ENCODE data around the gene PIGK.

The PIGK gene

DNA sequence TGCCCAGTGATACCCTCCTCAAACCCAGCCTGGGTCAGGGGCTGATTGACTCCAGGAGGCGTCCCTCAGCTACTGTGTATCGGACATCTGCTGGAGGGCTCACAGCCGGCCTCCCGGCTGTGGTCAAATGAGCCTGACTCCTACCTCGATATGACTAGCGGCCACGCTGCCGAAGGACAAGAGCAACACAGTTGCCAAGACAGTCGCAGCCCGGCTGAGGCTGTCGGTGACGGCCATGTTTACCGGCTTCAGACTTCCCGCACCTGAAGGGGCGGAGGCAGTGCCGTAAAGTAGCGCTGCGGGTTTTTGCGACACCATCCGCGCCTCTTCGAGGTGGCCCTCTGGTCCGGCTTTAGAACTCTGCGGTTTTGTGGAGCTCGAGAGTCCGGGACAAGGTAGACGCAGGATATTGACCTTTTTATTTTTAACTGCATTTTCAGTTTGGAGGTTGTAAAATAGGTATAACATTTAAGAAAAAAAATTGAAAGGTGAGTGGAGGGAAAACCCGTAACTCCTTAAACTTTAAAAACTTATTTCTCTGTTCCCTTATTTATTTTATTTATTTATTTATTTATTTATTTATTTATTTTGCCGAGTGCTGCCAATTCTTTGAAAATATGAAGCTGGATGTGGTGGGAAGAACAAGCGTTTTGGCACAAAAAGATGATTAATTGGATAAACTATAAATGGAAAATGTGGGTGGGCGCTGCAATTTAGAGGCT lies at the start of gene PIGK:
Gene PIGK (minus strand): TSS at position 265 of the 722 bp plus-strand sequence. CDS start 28 bp downstream, at position 237.
- Mint-ChIP-seq H3K4me3 (peak within 1 kb of the TSS; percentile 86), H3K27ac (peak within 1 kb of the TSS; percentile 90), H3K36me3 (ENCODE audit: low read depth) (peaks cover 6% of the 10 kb centered on the region), H3K4me1 (ENCODE audit: low read depth) (peaks cover 25% of the 10 kb centered on the region), H3K9me3 (peaks cover under 1% of the 10 kb centered on the region), H3K27me3 (no peaks in the 10 kb centered on the region)
- intact Hi-C loops (cut with micrococcal nuclease) = loop anchor here (2.0 kb wide), 1 partner anchor 463 kb away; the partner anchor contains the start of gene ZZZ3

DNA sequence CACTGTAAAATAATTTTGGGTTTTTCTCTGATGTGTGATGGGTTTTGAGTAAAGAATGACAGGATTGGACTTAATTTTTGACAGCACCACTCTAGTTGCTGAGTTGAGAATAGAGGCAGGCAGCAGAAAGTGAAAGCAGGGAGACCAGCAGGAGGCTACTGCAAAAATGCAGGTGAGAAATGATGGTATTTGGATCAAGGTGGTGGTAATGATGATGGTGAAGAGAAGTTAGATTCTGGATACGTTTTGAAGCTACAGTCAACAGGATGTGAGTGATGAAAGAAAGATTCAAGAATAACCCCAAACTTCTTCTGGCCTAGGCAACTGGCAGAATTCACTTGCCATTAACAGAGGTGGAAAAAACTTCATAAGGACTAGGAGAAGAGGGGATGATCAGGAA lies 47.8 kb upstream of the PIGK start:
- H3K27ac Mint-ChIP-seq = no peak overlapping the region
- no peaks in the 10 kb centered on the region for H3K36me3 Mint-ChIP-seq (ENCODE audit: low read depth)
- no peaks in the 10 kb centered on the region for H3K9me3 Mint-ChIP-seq
- intact Hi-C loops (cut with micrococcal nuclease) = no loop called here
- peaks cover 10% of the 10 kb centered on the region for H3K27me3 Mint-ChIP-seq
- no peak overlapping the region for H3K4me3 Mint-ChIP-seq
- peaks cover 9% of the 10 kb centered on the region for H3K4me1 Mint-ChIP-seq (ENCODE audit: low read depth)

DNA sequence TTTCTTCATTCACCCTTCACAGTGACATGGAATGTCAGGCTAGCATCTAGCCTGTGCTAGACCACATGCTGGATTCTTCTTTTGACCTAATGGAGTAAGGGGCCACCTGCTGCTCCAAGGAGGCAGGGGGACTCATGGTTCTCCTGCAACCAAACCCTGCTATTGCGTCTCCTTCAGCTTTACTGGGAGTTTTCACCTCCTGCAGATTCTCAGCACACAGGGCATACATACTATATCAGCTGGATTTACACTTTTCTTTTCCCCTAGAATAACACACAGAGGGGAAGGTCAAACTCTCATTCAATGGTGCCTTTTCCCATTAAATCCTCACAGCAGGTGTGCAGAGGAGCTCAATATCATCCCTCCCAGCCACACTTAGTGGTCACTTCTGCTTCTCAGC lies 46.0 kb upstream of the PIGK start:
- no peak overlapping the region for H3K4me3 Mint-ChIP-seq
- intact Hi-C loops (cut with micrococcal nuclease) = no loop called here
- no peaks in the 10 kb centered on the region for H3K36me3 Mint-ChIP-seq (ENCODE audit: low read depth)
- H3K9me3 Mint-ChIP-seq = no peaks in the 10 kb centered on the region
- H3K27me3 Mint-ChIP-seq = peaks cover 9% of the 10 kb centered on the region
- H3K4me1 Mint-ChIP-seq (ENCODE audit: low read depth) = no peaks in the 10 kb centered on the region
- no peak overlapping the region for H3K27ac Mint-ChIP-seq

- H3K9me3 Mint-ChIP-seq = no peaks in the 10 kb centered on the region
- intact Hi-C loops (cut with micrococcal nuclease) = no loop called here
- H3K27ac Mint-ChIP-seq = no peak overlapping the region
- peaks cover 3% of the 10 kb centered on the region for H3K27me3 Mint-ChIP-seq
- H3K4me1 Mint-ChIP-seq (ENCODE audit: low read depth) = no peaks in the 10 kb centered on the region
- no peak overlapping the region for H3K4me3 Mint-ChIP-seq
- no peaks in the 10 kb centered on the region for H3K36me3 Mint-ChIP-seq (ENCODE audit: low read depth)
Measured at GRCh38 chr1:77263708-77264107, 44.5 kb upstream of the PIGK start.

GRCh38 chr1:77253211-77253610 lies 34.0 kb upstream of the PIGK start:
- intact Hi-C loops (cut with micrococcal nuclease) = no loop called here
- Mint-ChIP-seq H3K27ac (no peak overlapping the region), H3K9me3 (peaks cover 64% of the 10 kb centered on the region), H3K4me3 (no peak overlapping the region), H3K4me1 (ENCODE audit: low read depth) (no peaks in the 10 kb centered on the region), H3K36me3 (ENCODE audit: low read depth) (peaks cover 7% of the 10 kb centered on the region), H3K27me3 (no peaks in the 10 kb centered on the region)

GRCh38 chr1:77250126-77250525 lies 30.9 kb upstream of the PIGK start:
- intact Hi-C loops (cut with micrococcal nuclease) = no loop called here
- no peak overlapping the region for H3K27ac Mint-ChIP-seq
- H3K9me3 Mint-ChIP-seq = peaks cover 72% of the 10 kb centered on the region
- H3K36me3 Mint-ChIP-seq (ENCODE audit: low read depth) = peaks cover 7% of the 10 kb centered on the region
- H3K4me1 Mint-ChIP-seq (ENCODE audit: low read depth) = no peaks in the 10 kb centered on the region
- H3K27me3 Mint-ChIP-seq = no peaks in the 10 kb centered on the region
- no peak overlapping the region for H3K4me3 Mint-ChIP-seq

- intact Hi-C loops (cut with micrococcal nuclease) = no loop called here
- Mint-ChIP-seq H3K36me3 (ENCODE audit: low read depth) (peaks cover 7% of the 10 kb centered on the region), H3K4me1 (ENCODE audit: low read depth) (no peaks in the 10 kb centered on the region), H3K9me3 (peaks cover 59% of the 10 kb centered on the region), H3K4me3 (no peak overlapping the region), H3K27me3 (no peaks in the 10 kb centered on the region), H3K27ac (no peak overlapping the region)
Measured at GRCh38 chr1:77245830-77246229, 26.6 kb upstream of the PIGK start.

GRCh38 chr1:77239311-77239710 lies 20.1 kb upstream of the PIGK start:
- Mint-ChIP-seq H3K36me3 (ENCODE audit: low read depth) (no peaks in the 10 kb centered on the region), H3K9me3 (peaks cover 23% of the 10 kb centered on the region), H3K4me1 (ENCODE audit: low read depth) (peaks cover 19% of the 10 kb centered on the region), H3K27ac (no peak overlapping the region), H3K4me3 (no peak overlapping the region), H3K27me3 (no peaks in the 10 kb centered on the region)
- intact Hi-C loops (cut with micrococcal nuclease) = no loop called here

GRCh38 chr1:77238462-77238861 lies 19.2 kb upstream of the PIGK start:
- Mint-ChIP-seq H3K27me3 (no peaks in the 10 kb centered on the region), H3K36me3 (ENCODE audit: low read depth) (no peaks in the 10 kb centered on the region), H3K4me1 (ENCODE audit: low read depth) (peaks cover 19% of the 10 kb centered on the region), H3K27ac (no peak overlapping the region), H3K9me3 (peaks cover 21% of the 10 kb centered on the region), H3K4me3 (no peak overlapping the region)
- intact Hi-C loops (cut with micrococcal nuclease) = no loop called here

DNA sequence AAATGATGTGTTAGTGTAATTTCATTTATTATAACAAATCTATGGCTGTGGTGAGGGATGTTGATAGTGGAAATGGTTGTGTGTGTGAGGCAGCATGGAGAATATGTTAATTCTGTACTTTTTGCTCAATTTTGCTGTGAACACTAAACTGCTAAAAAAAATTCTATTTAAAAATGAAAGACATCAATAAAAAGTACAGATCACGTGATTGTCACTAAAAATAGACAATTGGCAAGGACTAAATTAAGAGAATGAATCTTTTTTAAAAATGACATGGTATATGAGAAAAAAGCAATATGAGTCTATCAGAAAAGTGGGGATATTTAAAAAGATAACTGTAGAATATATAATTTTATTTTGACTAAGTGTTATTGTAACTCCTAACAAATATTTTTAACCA lies 15.7 kb upstream of the PIGK start:
- intact Hi-C loops (cut with micrococcal nuclease) = no loop called here
- no peak overlapping the region for H3K4me3 Mint-ChIP-seq

DNA sequence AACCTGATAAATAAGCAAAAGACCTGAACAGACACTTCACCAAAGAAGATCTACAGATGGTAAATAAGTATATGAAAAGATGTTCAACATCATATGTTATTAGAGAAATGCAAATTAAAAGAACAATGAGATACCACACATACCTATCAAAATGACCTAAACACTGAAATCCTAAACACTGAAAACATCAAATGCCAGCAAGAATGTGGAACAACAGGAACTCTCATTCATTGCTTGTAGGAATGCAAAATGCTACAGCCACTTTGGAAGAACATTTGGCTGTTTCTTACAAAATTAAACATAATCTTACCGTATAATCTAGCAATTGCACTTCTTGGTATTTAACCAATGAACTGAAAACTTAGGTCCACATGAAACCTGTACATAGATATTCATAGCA lies 14.9 kb upstream of the PIGK start:
- Mint-ChIP-seq H3K4me1 (ENCODE audit: low read depth) (peaks cover 11% of the 10 kb centered on the region), H3K4me3 (no peak overlapping the region), H3K27me3 (no peaks in the 10 kb centered on the region), H3K36me3 (ENCODE audit: low read depth) (no peaks in the 10 kb centered on the region), H3K27ac (no peak overlapping the region), H3K9me3 (peaks cover 24% of the 10 kb centered on the region)
- intact Hi-C loops (cut with micrococcal nuclease) = no loop called here

More for the DNA sequence above, 15.7 kb upstream of the PIGK start:
- Mint-ChIP-seq H3K9me3 (peaks cover 24% of the 10 kb centered on the region), H3K27me3 (no peaks in the 10 kb centered on the region), H3K27ac (no peak overlapping the region), H3K36me3 (ENCODE audit: low read depth) (no peaks in the 10 kb centered on the region), H3K4me1 (ENCODE audit: low read depth) (peaks cover 19% of the 10 kb centered on the region)

GRCh38 chr1:77232829-77233228 lies 13.6 kb upstream of the PIGK start:
- Mint-ChIP-seq H3K4me3 (no peak overlapping the region), H3K36me3 (ENCODE audit: low read depth) (no peaks in the 10 kb centered on the region), H3K9me3 (peaks cover 24% of the 10 kb centered on the region), H3K27me3 (no peaks in the 10 kb centered on the region), H3K4me1 (ENCODE audit: low read depth) (peaks cover 1% of the 10 kb centered on the region), H3K27ac (no peak overlapping the region)
- intact Hi-C loops (cut with micrococcal nuclease) = no loop called here

- Mint-ChIP-seq H3K4me3 (no peak overlapping the region), H3K4me1 (ENCODE audit: low read depth) (peaks cover 11% of the 10 kb centered on the region), H3K27me3 (no peaks in the 10 kb centered on the region), H3K27ac (no peak overlapping the region), H3K9me3 (peaks cover 14% of the 10 kb centered on the region), H3K36me3 (ENCODE audit: low read depth) (no peaks in the 10 kb centered on the region)
- intact Hi-C loops (cut with micrococcal nuclease) = no loop called here
Measured at GRCh38 chr1:77230051-77230450, 10.8 kb upstream of the PIGK start.

GRCh38 chr1:77228836-77229235 lies 9.6 kb upstream of the PIGK start:
- no peaks in the 10 kb centered on the region for H3K36me3 Mint-ChIP-seq (ENCODE audit: low read depth)
- no peaks in the 10 kb centered on the region for H3K27me3 Mint-ChIP-seq
- H3K9me3 Mint-ChIP-seq = peaks cover 22% of the 10 kb centered on the region
- H3K4me1 Mint-ChIP-seq (ENCODE audit: low read depth) = peaks cover 11% of the 10 kb centered on the region
- H3K27ac Mint-ChIP-seq = no peak overlapping the region
- intact Hi-C loops (cut with micrococcal nuclease) = no loop called here
- H3K4me3 Mint-ChIP-seq = no peak overlapping the region

DNA sequence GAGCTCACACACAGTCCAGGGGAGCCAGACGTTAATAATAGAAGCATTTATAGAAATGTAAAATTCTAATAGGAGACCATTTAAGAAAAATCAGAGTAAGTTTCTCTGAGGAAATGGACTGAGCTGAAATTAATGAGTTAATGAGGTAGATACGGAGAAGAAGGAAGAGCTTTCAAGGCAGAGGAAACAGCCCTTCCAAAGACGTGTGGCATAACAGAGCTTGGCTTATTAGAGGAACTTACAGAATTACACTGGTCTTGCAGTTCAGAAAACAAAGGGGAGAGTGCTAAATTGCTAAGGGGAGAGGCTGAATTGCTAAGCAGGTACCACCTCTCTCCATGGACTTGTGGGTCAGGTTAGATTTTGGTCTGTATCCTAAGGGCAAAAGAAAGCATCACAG lies 8.2 kb upstream of the PIGK start:
- Mint-ChIP-seq H3K36me3 (ENCODE audit: low read depth) (no peaks in the 10 kb centered on the region), H3K4me1 (ENCODE audit: low read depth) (peaks cover 11% of the 10 kb centered on the region), H3K9me3 (peaks cover 11% of the 10 kb centered on the region), H3K4me3 (no peak overlapping the region), H3K27me3 (no peaks in the 10 kb centered on the region), H3K27ac (no peak overlapping the region)
- intact Hi-C loops (cut with micrococcal nuclease) = no loop called here

All from dendritic cell treated with granulocyte-macrophage colony-stimulating factor and Interleukin-4, amounts not matched to agents 40 ng/mL and 50 ng/mL, for 4 days (primary cell).